Endothelial cell of umbilical vein (primary cell): Measurements from ENCODE around the gene MEAK7. TPM values are rescaled to one million over a fixed set of nuclear protein-coding genes. Genes with fewer than 3 reads are reported as not detected.

Experiments
- BruUV-seq: library from RNA; stranded (reverse); fragments of 400-500 nt; replicated peaks from 2 replicates; lab custom pipeline; 2021; lab: Mats Ljungman, UMichigan
- CTCF ChIA-PET: fragments of 300-600, 350-600 bp; sonication (Branson Sonifier 250); formaldehyde crosslinking; loops from one replicate; lab custom pipeline; 2021; ENCODE audit warnings: antibody characterized with exemption, inconsistent platforms; lab: Charles Lee
- POLR2A ChIA-PET: fragments of 300-600, 350-600 bp; sonication (Branson Sonifier 250); formaldehyde crosslinking; loops from one replicate; lab custom pipeline; 2021; ENCODE audit warnings: antibody characterized with exemption, inconsistent platforms; lab: Charles Lee
- DNase-seq: peaks from one replicate; pipeline ENCODE4 v3.0.0-alpha.2; 2011; ENCODE audit warnings: low read depth, low spot score
- FAIRE-seq: peaks from 2 replicates; lab custom pipeline; 2011; peaks lifted over from hg19 to GRCh38; lab: Jason Lieb, UNC
- H2AFZ ChIP-seq: 2 replicates; pipeline ENCODE4 v1.6.0; 2012; ENCODE audit warnings: low read depth, low read length, control low read depth, inconsistent platforms
- H3K27ac ChIP-seq: 2 replicates; pipeline ENCODE4 v1.5.1; 2011; ENCODE audit warnings: low read depth, mild to moderate bottlenecking, control low read depth, low read length, moderate library complexity; ENCODE audit not compliant: insufficient read depth
- H3K27me3 ChIP-seq, 2 experiments: 2 replicates each; pipeline versions ENCODE4 v1.6.0 to v1.6.1; 2011; ENCODE audit warnings: low read length in 2 of 2, mixed read lengths in 1 of 2; ENCODE audit not compliant: control insufficient read depth in 2 of 2, insufficient read depth in 2 of 2
- H3K36me3 ChIP-seq, 2 experiments: 2 replicates in 1 of 2; 3 replicates in 1 of 2; pipeline ENCODE4 v1.5.1; 2011; ENCODE audit warnings: low read length in 2 of 2, mild to moderate bottlenecking in 1 of 2, moderate library complexity in 1 of 2; ENCODE audit not compliant: control insufficient read depth in 2 of 2, insufficient read depth in 2 of 2; ENCODE audit errors: extremely low read depth in 1 of 2
- H3K4me1 ChIP-seq: 3 replicates; pipeline ENCODE4 v1.5.1; 2011; ENCODE audit warnings: mild to moderate bottlenecking, low read length; ENCODE audit not compliant: control insufficient read depth, insufficient read depth; ENCODE audit errors: extremely low read depth
- H3K4me2 ChIP-seq: 2 replicates; pipeline ENCODE4 v1.6.1; 2011; ENCODE audit warnings: low read length, control low read depth, mixed read lengths; ENCODE audit not compliant: insufficient read depth
- H3K4me3 ChIP-seq, 3 experiments: fragments of 200-600 bp in 1 of 3; sonication (generic), shearing (Covaris generic) in 1 of 3; replicated peaks in 1 of 3; 2 replicates each; pipeline ENCODE4 v1.5.1; 2011 to 2016; ENCODE audit warnings: control low read depth in 3 of 3, low read length in 3 of 3, mild to moderate bottlenecking in 2 of 3, inconsistent platforms in 1 of 3, low read depth in 1 of 3, moderate library complexity in 1 of 3; ENCODE audit not compliant: insufficient read depth in 1 of 3
- H3K79me2 ChIP-seq: 2 replicates; pipeline ENCODE4 v1.6.0; 2012; ENCODE audit warnings: low read length, inconsistent platforms; ENCODE audit not compliant: control insufficient read depth, insufficient read depth
- H3K9ac ChIP-seq: replicated peaks from 2 replicates; pipeline ENCODE3; 2011; ENCODE audit warnings: low read length, control low read depth; ENCODE audit not compliant: insufficient read depth; ENCODE audit errors: extremely low read depth
- H3K9me1 ChIP-seq: replicated peaks from 3 replicates; pipeline ENCODE4 v1.6.0; 2011; ENCODE audit warnings: mild to moderate bottlenecking, low read length; ENCODE audit not compliant: control insufficient read depth, insufficient read depth; ENCODE audit errors: extremely low read depth
- H3K9me3 ChIP-seq: replicated peaks from 2 replicates; pipeline ENCODE4 v1.5.1; 2012; ENCODE audit warnings: low read length, inconsistent platforms; ENCODE audit not compliant: control insufficient read depth, insufficient read depth
- H4K20me1 ChIP-seq: replicated peaks from 2 replicates; pipeline ENCODE3; 2011; ENCODE audit warnings: mild to moderate bottlenecking, low read length; ENCODE audit not compliant: control insufficient read depth, insufficient read depth; ENCODE audit errors: extremely low read depth
- GATA2 ChIP-seq: IDR thresholded peaks from 2 replicates; pipeline ENCODE4 v1.7.0; 2011; ENCODE audit warnings: low read depth, mild to moderate bottlenecking, moderate library complexity, mixed read lengths, low read length; ENCODE audit not compliant: insufficient read length, insufficient read depth
- JUN ChIP-seq: IDR thresholded peaks from 2 replicates; pipeline ENCODE4 v1.6.1; 2011; ENCODE audit warnings: borderline replicate concordance, low read depth; ENCODE audit not compliant: insufficient read length, insufficient read depth
- MAX ChIP-seq: IDR thresholded peaks from 2 replicates; pipeline ENCODE4 v1.6.1; 2011; ENCODE audit not compliant: insufficient read depth, insufficient read length
- MYC ChIP-seq: IDR thresholded peaks from one replicate; pipeline ENCODE4 v1.6.1; 2011; ENCODE audit warnings: mild to moderate bottlenecking, low read depth, low read length
- POLR2A ChIP-seq: IDR thresholded peaks from 2 replicates; pipeline ENCODE4 v1.6.1; 2012; ENCODE audit warnings: low read depth, mild to moderate bottlenecking, control low read depth, low read length
- POLR2AphosphoS5 ChIP-seq: IDR thresholded peaks from 2 replicates; pipeline ENCODE4 v1.6.1; 2012; ENCODE audit warnings: low read depth, mild to moderate bottlenecking, control low read depth, low read length, moderate library complexity; ENCODE audit not compliant: insufficient read depth
- dilution Hi-C: fragments of 300-500 bp; cut with MboI; formaldehyde crosslinking; loops from one replicate; pipeline ENCODE4 v1.15.0; 2019; ENCODE audit warnings: low sequenced_read_pairs; ENCODE audit not compliant: extremely low pct_ligation_motif_present
- intact Hi-C: fragments of 100-400 bp; cut with micrococcal nuclease; formaldehyde crosslinking; loops from one replicate; pipeline ENCODE4 v1.10.0; 2022
- polyA plus RNA-seq, 4 experiments: library from polyadenylated mRNA; depleted of rRNA in 3 of 4; stranded (reverse) in 3 of 4; unstranded in 1 of 4; fragments of >200 nt; gene quantifications; 2 replicates each; pipeline versions ENCODE4 v1.2.1 to v1.2.3, GENCODE V29; 2011 to 2012; ENCODE audit warnings: missing spikeins in 1 of 4
- total RNA-seq: library from RNA; stranded (reverse); gene quantifications from 2 replicates; pipeline ENCODE4 v1.2.3, GENCODE V29; 2021
- TF ChIP-seq, protein P1 (sequence below), 2 donors: IDR thresholded peaks; 1 replicate in 1 of 2; 2 replicates in 1 of 2; pipeline ENCODE4 v1.5.1; 2011; ENCODE audit warnings: low read length in 2 of 2, mild to moderate bottlenecking in 2 of 2, moderate library complexity in 2 of 2, control low read depth in 1 of 2, inconsistent platforms in 1 of 2, low read depth in 1 of 2; ENCODE audit not compliant: insufficient read depth in 1 of 2; ENCODE audit errors: extremely low read depth in 1 of 2

The MEAK7 gene
- total and polyA plus RNA-seq, 2 donors (not counting 3 experiments of a cell fraction or from before 2014, with no cell fraction given) = 16.2 to 22.7 TPM

- intact Hi-C loops = no loop called here
- Histone ChIP-seq H3K79me2 (no peaks in the 10 kb centered on the region), H3K4me1 (no peaks in the 10 kb centered on the region), H3K9me1 (no peaks in the 10 kb centered on the region), H3K27ac (no peak overlapping the region), H3K27me3 (no peaks in the 10 kb centered on the region), H3K9me3 (no peaks in the 10 kb centered on the region), H3K4me2 (no peak overlapping the region), H3K9ac (no peak overlapping the region), H3K4me3 (no peak overlapping the region), H3K36me3 (peaks cover 0 to 7% of the 10 kb centered on the region in 2 experiments), H4K20me1 (no peaks in the 10 kb centered on the region), H2AFZ (no peak overlapping the region)
- dilution Hi-C loops = no loop called here
- FAIRE-seq (no peak), DNase-seq (no peak)
- CTCF ChIA-PET = no interaction called here
- no TSS peak for BruUV-seq
- TF ChIP-seq JUN (no peak), GATA2 (no peak), POLR2A (no peak), POLR2AphosphoS5 (no peak)
- TF ChIP-seq, protein P1, sequence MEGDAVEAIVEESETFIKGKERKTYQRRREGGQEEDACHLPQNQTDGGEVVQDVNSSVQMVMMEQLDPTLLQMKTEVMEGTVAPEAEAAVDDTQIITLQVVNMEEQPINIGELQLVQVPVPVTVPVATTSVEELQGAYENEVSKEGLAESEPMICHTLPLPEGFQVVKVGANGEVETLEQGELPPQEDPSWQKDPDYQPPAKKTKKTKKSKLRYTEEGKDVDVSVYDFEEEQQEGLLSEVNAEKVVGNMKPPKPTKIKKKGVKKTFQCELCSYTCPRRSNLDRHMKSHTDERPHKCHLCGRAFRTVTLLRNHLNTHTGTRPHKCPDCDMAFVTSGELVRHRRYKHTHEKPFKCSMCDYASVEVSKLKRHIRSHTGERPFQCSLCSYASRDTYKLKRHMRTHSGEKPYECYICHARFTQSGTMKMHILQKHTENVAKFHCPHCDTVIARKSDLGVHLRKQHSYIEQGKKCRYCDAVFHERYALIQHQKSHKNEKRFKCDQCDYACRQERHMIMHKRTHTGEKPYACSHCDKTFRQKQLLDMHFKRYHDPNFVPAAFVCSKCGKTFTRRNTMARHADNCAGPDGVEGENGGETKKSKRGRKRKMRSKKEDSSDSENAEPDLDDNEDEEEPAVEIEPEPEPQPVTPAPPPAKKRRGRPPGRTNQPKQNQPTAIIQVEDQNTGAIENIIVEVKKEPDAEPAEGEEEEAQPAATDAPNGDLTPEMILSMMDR (IDR thresholded peaks at IDR 0.05; ENCODE audit: extremely low read depth in 1 of 2, insufficient read depth in 1 of 2, low read depth in 1 of 2, low read length in 2 of 2) = no peak
- POLR2A ChIA-PET = no interaction called here
Observed at GRCh38 chr16:84476401-84476800, 28.1 kb downstream of the MEAK7 start.

DNA sequence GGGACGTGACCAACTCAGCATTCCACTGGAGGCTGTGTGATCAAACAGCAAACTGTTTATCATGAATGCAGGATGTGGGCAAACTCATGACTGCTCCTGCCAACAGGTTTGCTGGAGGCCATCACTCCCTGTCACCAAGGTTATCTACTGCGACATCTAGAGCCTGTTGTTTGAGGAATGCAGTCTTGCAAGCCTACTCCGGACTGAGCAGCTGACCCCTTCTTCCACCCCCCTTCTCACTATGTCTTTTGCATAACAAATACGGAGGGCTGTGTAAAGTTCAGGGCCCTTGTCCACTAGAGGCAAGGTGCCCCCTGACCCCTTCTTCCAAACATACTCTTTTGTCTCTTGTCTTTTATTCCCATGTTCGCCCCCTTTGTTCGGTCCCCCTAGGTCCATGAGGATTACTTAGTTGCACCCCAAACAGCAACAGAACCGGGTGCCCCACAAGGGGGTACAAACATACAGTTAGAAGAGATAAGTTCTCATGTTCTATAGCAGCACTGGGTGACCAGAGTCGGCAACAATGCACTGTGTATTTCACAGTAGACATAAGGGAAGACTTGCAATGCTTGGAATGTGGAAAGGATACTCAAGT is 28.7 kb downstream of the MEAK7 start:
- TF ChIP-seq POLR2AphosphoS5 = no peak
- TF ChIP-seq MYC = no peak
- no peak for TF ChIP-seq MAX
- TF ChIP-seq, protein P1 (IDR thresholded peaks at IDR 0.05; ENCODE audit: extremely low read depth in 1 of 2, insufficient read depth in 1 of 2, low read depth in 1 of 2, low read length in 2 of 2) = no peak
- Histone ChIP-seq H3K27me3 (no peaks in the 10 kb centered on the region), H3K4me1 (no peaks in the 10 kb centered on the region), H3K27ac (no peak overlapping the region), H3K79me2 (no peaks in the 10 kb centered on the region), H3K9ac (no peak overlapping the region), H3K9me1 (no peaks in the 10 kb centered on the region), H3K4me2 (no peak overlapping the region), H3K9me3 (no peaks in the 10 kb centered on the region), H4K20me1 (no peaks in the 10 kb centered on the region), H3K36me3 (peaks cover 0 to 7% of the 10 kb centered on the region in 2 experiments), H2AFZ (no peak overlapping the region), H3K4me3 (no peak overlapping the region)
- ChIA-PET POLR2A (no interaction called here), CTCF (no interaction called here)
- dilution Hi-C loops = no loop called here
- intact Hi-C loops = no loop called here
- FAIRE-seq (no peak), DNase-seq (no peak)
- no TSS peak for BruUV-seq
